Spleen (tissue), 7 donors: ENCODE data around the gene C1orf141.

ENCODE experiments used
- CTCF ChIP-seq, 11 experiments: fragments of 200-600 bp in 7 of 11; fragments of 450-650 bp in 4 of 11; sonication (generic) in 4 of 11; IDR thresholded peaks in 8 of 11; conservative IDR thresholded peaks in 3 of 11; 1 replicate in 7 of 11; 2 replicates in 4 of 11; pipeline versions ENCODE4 v1.4.0 to v1.8.0; 2016 to 2021; ENCODE audit warnings: antibody characterized with exemption in 11 of 11, inconsistent platforms in 4 of 11, mild to moderate bottlenecking in 1 of 11
- POLR2A ChIP-seq, 3 donors: fragments of 450-650 bp; IDR thresholded peaks; one replicate each; pipeline ENCODE4 v1.5.1; 2017; ENCODE audit warnings: antibody characterized with exemption in 3 of 3, mild to moderate bottlenecking in 1 of 3
- POLR2AphosphoS5 ChIP-seq, 3 donors: sonication (generic); formaldehyde crosslinking; IDR thresholded peaks; one replicate each; pipeline ENCODE4 v1.5.1; 2017; ENCODE audit warnings: antibody characterized with exemption in 3 of 3
- donor health status: DM: no; HTN: no; CAD: no; lungs with moderate emphysema.
- donor health status: DM: no; HTN: no; CAD: no.
- donor health status: DM: no; HTN: no; CAD: no.

DNA sequence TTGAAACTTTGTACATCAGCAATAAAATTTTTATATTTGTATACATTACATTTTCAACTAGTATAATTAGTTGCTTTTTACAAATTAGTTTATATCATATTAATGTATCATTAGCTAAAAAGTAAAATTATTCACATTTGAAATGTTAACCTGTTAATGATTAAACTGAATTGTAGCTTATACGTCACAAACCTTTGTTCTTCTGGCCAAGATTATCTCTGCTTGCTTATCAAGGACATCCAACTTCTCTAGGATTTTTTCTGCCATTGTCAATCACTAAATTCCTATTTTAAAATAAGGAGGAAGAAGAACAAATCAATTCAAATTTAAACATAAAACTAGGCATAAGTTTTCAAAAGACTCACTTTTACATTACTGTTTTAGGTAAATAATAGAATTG lies 7.8 kb downstream of the C1orf141 start:
- TF ChIP-seq CTCF (IDR thresholded peaks at IDR 0.05 in 8 of 11, conservative IDR thresholded peaks at IDR 0.05 in 3 of 11), result no peak
- no peak for TF ChIP-seq POLR2A (IDR thresholded peaks at IDR 0.05)
- TF ChIP-seq POLR2AphosphoS5 (IDR thresholded peaks at IDR 0.05), result no peak
